HUES6 (cell line): Measurements from ENCODE around the gene TEX19.

Source experiments
- H3K27ac ChIP-seq: 2 replicates; pipeline ENCODE4 v1.7.0; 2013; ENCODE audit warnings: low read depth, mild to moderate bottlenecking, low read length, inconsistent platforms
- H3K27me3 ChIP-seq: 2 replicates; pipeline ENCODE4 v1.6.1; 2013; ENCODE audit warnings: low read length; ENCODE audit not compliant: control insufficient read depth, insufficient read depth
- H3K36me3 ChIP-seq: 2 replicates; pipeline ENCODE4 v1.6.1; 2013; ENCODE audit warnings: low read length; ENCODE audit not compliant: control insufficient read depth, insufficient read depth
- H3K4me1 ChIP-seq: 2 replicates; pipeline ENCODE4 v1.6.1; 2013; ENCODE audit warnings: low read length; ENCODE audit not compliant: control insufficient read depth, insufficient read depth
- H3K4me3 ChIP-seq: 2 replicates; pipeline ENCODE4 v1.5.1; 2013; ENCODE audit warnings: low read depth, low read length
- H3K9ac ChIP-seq: one replicate; pipeline ENCODE4 v1.6.1; 2013; ENCODE audit warnings: mild to moderate bottlenecking, low read length
- H3K9me3 ChIP-seq: 2 replicates; pipeline ENCODE4 v1.6.1; 2013; ENCODE audit warnings: low read depth, low read length; ENCODE audit not compliant: control insufficient read depth, insufficient read depth

Gene TEX19

DNA sequence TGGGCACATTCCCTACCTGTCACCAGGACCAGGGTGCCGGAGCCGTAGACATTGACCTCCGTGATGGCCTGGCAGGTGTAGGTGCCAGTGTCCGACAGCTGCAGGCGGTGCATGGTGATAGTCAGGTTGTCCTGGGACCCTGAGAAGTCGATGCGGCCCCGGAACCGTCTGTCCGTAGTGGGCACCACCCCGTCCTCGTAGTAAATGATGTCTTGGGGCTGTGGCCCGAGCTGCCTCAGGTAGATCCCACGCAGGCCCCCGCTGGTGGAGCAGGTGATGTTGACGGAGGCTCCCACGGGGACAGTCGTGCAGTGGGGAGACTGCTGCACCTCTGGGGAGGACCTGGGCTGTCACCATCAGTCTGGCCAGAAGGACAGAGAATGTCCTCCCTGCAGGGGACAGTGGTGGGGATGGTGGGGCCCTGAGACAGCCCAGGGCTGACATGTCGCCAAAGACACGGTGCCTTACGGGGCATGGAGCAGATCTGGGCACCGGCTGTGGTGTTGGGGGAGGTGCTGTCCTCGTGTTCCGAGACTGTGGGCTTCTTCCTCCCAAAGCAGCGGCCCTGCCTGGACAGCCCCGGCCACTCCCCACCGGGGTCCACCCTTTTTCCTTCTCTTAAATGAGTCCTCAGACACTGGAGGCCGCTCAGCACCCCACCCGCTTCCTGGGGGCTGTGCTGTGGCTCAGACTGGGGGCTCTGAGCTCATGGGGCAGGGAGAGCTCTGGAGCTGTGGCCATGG lies 42.2 kb upstream of the TEX19 start:
- Histone ChIP-seq H3K36me3 (no peaks in the 10 kb centered on the region), H3K9ac (no peak overlapping the region), H3K4me3 (no peak overlapping the region), H3K27ac (no peak overlapping the region), H3K27me3 (peaks cover 2% of the 10 kb centered on the region; the same call in 1 of the 2 replicates), H3K9me3 (peaks cover 13% of the 10 kb centered on the region; the same call in 1 of the 2 replicates), H3K4me1 (peaks cover 10% of the 10 kb centered on the region)

DNA sequence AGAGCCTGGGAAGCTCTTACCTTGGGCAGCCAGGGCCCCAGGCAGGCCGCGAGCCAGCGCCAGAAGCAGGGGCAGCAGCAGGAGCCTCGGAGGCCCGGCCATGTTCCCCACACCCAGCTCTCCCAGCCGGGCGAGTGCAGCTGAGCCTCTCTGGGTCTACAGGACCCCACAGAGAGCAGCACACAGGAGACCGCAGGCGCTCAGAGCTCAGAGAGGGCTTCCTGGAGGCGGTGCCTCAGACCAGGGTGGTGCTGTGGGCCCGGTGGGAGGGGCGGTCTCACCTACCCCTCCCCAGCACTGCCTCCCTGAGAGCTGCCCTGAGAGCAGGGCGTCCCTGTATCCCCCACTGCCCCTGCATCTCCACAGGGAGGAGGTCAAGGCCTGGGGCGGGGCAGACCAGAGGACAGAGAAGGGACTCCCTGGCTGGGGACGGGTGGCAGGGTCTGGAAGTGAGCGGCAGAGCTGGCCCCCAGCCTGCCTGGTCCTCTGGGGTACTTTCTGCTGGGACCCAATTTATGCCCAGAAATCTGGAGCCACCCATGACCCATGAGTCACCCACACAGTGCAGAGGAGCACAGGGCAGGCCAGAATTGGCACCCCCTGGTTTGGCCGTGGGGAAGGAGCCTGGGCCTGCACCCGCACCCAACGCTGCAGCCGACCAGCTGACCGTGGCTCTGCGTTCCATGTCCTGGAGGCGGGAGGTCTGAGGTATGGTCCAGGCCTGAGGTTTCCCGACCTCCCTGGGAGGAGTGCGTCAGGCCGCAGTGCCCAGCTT lies 41.5 kb upstream of the TEX19 start, which contains the start of gene CD7:
Gene CD7 (minus strand): TSS at position 215 of the 775 bp plus-strand sequence. CDS start 113 bp downstream, at position 102.
- Histone ChIP-seq H3K4me3 (no peak within 1 kb of the TSS), H3K4me1 (peaks cover 10% of the 10 kb centered on the region), H3K9me3 (peaks cover 13% of the 10 kb centered on the region; the same call in 1 of the 2 replicates), H3K36me3 (no peaks in the 10 kb centered on the region), H3K9ac (no peak within 1 kb of the TSS), H3K27me3 (peaks cover 8% of the 10 kb centered on the region; the same call in 1 of the 2 replicates), H3K27ac (no peak within 1 kb of the TSS)

DNA sequence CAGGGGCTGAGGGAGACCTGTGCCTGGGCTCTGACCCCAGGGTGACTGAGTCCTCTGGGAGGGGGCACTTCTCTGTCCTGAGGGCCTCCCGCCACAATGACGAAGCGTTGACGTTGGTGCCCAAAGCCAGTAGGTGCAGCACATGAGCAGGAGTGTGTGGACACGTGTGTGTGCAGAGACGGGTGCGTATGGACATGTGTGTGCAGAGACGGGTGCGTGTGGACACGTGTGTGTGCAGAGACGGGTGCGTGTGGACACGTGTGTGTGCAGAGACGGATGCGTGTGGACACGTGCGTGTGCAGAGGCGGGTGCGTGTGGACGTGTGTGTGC lies 40.9 kb upstream of the TEX19 start:
- Histone ChIP-seq H3K27ac (no peak overlapping the region), H3K27me3 (peaks cover 8% of the 10 kb centered on the region; the same call in 1 of the 2 replicates), H3K36me3 (no peaks in the 10 kb centered on the region), H3K4me1 (peaks cover 10% of the 10 kb centered on the region), H3K4me3 (no peak overlapping the region), H3K9ac (no peak overlapping the region), H3K9me3 (peaks cover 13% of the 10 kb centered on the region; the same call in 1 of the 2 replicates)

DNA sequence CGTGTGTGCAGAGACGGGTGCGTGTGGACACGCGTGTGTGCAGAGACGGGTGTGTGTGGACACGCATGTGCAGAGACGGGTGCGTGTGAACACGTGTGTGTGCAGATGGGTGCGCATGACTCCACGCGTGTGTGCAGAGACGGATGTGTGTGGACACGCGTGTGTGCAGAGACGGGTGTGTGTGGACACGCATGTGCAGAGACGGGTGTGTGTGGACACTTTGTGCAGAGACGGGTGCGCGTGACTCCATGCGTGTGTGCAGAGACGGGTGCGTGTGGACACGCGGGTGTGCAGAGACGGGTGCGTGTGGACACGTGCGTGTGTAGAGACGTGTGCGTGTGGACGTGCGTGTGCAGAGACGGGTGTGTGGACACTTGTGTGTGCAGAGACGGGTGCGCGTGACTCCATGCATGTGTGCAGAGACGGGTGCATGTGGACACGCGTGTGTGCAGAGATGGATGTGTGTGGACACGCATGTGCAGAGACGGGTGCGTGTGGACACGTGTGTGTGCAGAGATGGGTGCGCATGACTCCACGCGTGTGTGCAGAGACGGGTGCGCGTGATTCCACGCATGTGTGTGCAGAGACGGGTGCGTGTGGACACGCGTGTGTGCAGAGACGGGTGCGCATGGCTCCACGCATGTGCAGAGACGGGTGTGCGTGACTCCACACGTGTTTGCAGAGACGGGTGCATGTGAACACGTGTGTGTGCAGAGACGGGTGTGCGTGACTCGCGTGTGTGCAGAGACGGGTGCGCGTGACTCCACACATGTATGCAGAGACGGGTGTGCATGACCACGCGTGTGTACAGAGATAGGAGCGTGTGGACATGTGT lies 40.1 kb upstream of the TEX19 start:
- H3K9ac ChIP-seq, result no peak overlapping the region
- no peak overlapping the region for H3K4me3 ChIP-seq
- H3K27me3 ChIP-seq, result peaks cover 8% of the 10 kb centered on the region; the same call in 1 of the 2 replicates
- H3K36me3 ChIP-seq, result no peaks in the 10 kb centered on the region
- no peak overlapping the region for H3K27ac ChIP-seq
- H3K4me1 ChIP-seq, result peaks cover 10% of the 10 kb centered on the region
- peaks cover 13% of the 10 kb centered on the region; the same call in 1 of the 2 replicates for H3K9me3 ChIP-seq

DNA sequence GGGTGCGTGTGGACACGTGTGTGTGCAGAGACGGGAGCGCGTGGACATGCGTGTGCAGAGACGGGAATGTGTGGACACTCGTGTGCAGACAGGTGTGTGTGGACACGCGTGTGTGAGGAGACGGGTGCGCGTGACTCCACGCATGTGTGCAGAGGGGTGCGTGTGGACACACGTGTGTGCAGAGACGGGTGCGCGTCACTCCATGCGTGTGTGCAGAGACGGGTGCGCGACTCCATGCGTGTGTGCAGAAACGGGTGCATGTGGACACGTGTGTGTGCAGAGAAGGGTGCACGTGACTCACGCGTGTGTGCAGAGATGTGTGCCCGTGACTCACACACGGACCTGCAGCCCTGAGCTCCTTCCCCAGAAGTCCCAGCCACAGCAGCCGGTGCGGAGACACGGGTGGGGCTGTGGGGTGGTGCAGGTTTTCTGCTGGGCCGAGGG lies 39.4 kb upstream of the TEX19 start:
- Histone ChIP-seq H3K27ac (no peak overlapping the region), H3K4me1 (peaks cover 10% of the 10 kb centered on the region), H3K27me3 (peaks cover 8% of the 10 kb centered on the region; the same call in 1 of the 2 replicates), H3K9ac (no peak overlapping the region), H3K9me3 (peaks cover 13% of the 10 kb centered on the region; the same call in 1 of the 2 replicates), H3K4me3 (no peak overlapping the region), H3K36me3 (no peaks in the 10 kb centered on the region)

DNA sequence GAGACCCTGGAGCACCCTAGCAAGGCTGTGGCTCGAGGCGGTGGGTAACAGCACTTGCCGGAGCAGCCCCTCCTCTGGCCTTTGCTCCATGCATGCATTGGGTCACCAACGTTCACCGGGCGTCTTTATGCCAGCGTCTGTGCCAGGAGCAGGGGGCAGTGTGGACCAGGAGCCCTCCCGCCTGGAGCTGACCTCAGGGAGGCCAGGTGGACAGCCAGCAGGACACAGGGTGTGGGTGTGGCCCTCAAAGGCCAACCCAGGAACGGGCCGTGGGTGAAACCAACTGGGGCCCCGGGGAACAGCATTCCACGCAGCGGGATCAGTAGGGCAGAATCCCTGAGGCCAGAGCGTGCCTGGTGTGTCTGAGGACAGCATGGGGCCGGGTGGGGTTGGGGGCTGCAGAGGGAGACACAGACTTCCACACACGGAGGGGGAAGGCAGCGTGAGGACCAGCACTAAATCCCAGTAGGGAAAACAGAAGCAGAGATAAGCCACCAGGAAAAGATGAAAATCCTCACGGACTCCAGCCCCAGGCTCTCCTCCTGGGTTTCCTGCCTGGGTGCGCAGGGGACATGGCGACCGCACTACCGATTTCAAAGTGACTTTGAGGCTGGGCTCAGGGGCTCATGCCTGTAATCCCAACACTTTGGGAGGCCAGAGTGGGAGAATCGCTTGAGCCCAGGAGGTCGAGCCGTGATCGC lies 38.8 kb upstream of the TEX19 start:
- Histone ChIP-seq H3K4me1 (peaks cover 10% of the 10 kb centered on the region), H3K27ac (no peak overlapping the region), H3K9me3 (peaks cover 13% of the 10 kb centered on the region; the same call in 1 of the 2 replicates), H3K27me3 (peaks cover 8% of the 10 kb centered on the region; the same call in 1 of the 2 replicates), H3K4me3 (no peak overlapping the region), H3K9ac (no peak overlapping the region), H3K36me3 (no peaks in the 10 kb centered on the region)

DNA sequence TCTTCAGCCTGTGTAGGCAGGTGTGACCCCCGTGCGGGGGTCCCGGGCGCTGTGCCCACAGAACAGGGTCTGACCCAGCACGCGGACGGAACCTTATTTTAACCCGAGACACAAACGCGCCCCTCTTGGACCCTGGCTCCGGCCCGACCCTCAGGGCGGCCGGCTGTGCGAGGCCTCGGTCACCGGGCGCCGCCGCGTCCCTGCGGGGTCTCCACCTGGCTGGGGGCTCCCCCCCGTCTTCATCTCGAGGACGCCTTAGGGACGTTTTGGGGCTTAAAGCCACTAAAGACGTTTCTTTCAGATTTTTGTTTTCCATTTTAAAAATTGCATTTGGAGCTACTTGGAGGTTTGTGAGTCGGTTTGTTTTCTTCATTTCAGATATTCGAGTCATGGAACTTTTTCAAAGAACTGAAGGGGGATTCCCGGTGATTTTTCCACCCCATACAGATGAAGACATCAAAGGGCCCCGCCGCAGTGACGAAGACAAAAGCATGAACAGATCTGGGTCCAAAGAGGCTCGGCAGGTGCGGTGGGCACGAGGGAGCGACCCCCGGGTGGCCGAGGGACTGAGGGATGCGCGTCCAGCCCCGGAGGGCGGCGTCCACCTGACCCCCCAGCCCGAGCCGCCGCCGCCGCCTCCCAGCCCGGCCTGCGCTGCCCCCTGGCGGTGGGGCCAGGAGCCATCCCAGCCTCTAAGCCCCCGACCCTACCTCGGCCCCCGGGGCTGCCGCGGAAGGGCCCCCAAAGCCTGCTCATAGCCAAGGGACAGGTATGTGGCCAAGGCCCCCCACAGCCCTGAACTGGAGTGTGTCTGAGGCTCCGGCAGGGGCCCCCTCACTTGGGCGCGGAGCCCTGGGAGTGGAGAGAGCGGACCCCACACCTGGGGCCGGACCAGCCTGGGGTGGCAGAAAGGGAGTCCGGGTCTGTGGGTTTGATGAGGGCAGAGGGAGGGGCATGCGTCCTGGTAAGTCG lies 37.8 kb upstream of the TEX19 start:
- Histone ChIP-seq H3K36me3 (no peaks in the 10 kb centered on the region), H3K9me3 (peaks cover 13% of the 10 kb centered on the region; the same call in 1 of the 2 replicates), H3K4me1 (peaks cover 10% of the 10 kb centered on the region), H3K27me3 (peaks cover 8% of the 10 kb centered on the region; the same call in 1 of the 2 replicates), H3K4me3 (peak overlapping the region; percentile 29; the same call in 1 of the 2 replicates), H3K9ac (no peak overlapping the region), H3K27ac (no peak overlapping the region)

DNA sequence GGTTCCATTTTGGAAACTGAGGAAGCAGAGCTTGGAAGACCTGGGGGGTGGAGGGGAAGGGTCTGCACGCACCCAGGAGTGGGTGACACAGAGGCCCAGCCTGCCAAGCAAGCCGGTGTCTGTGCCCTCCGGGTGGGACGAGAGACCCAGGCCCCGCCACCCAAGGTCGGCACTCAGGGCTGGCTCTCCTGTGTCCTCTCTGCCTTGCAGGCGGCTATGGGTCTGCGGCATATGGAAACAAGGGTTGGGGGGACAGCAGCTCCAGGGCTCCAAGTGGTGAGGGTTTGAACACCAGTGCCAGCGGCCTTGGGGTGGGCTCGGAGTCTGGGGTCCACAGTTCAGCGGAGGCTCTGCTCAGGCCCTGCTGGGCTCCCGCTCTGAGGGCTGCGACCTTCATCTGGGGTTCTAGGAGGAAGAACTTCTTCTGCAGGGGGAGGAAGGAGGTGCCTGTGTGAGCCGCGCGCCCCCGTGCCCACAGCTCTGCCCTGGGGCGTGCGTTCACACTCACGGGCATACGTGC lies 37.0 kb upstream of the TEX19 start:
- H3K4me1 ChIP-seq, result peaks cover 13% of the 10 kb centered on the region
- H3K9ac ChIP-seq, result no peak overlapping the region

More for the DNA sequence above, 37.0 kb upstream of the TEX19 start:
- Histone ChIP-seq H3K9me3 (peaks cover 13% of the 10 kb centered on the region; the same call in 1 of the 2 replicates), H3K36me3 (no peaks in the 10 kb centered on the region), H3K4me3 (no peak overlapping the region), H3K27ac (no peak overlapping the region), H3K27me3 (peaks cover 13% of the 10 kb centered on the region; the same call in 1 of the 2 replicates)
